SK-MEL-5 (cell line): ENCODE results near the gene GPAM. TPM values are rescaled to one million over a fixed set of nuclear protein-coding genes. Genes with fewer than 3 reads are reported as not detected.
"Not testable (repeated sequence)": the region's sequence is repeated elsewhere in the genome, so short reads cannot be mapped to it uniquely, and the experiment has no call there.

Experiments
- DNase-seq: peaks from one replicate; pipeline ENCODE4 v3.0.0-alpha.2; 2016; ENCODE audit warnings: low read depth, low spot score
- in situ Hi-C: cut with HindIII; loops from 2 replicates; pipeline ENCODE4 v1.10.0; 2016; ENCODE audit warnings: low sequenced_read_pairs, high pct_unique_total_duplicates, low pct_unique_long_range_greater_than_20kb
- total RNA-seq: library from RNA; depleted of rRNA; stranded (reverse); fragments of >200 nt; shearing (Covaris generic); gene quantifications from 2 replicates; pipeline ENCODE4 v1.2.3, GENCODE V29; 2014

GPAM gene
- total RNA-seq, 1 experiment from 2014 or later, result 17.8 TPM

DNA sequence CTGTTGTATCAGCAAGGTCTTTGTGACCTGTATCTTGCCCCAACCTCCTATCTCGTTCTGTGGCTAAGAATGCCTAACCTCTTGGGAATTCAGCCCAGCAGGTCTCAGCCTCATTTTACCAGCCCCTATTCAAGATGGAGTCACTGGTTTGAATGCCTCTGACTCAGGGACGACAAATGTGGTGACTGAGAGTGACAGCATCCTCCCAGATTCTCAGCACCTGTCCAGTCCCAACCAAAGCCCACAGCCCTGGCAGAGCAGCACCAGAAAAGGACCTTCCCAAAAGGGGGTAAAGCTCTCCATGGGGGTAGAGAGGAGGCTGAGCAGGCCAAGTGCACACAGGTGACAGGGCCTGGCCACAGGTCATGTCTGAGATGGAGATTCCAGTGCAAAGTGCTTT, 35.4 kb upstream of the GPAM start:
- in situ Hi-C loops, result no loop called here

GRCh38 chr10:112218036-112218390, 34.4 kb upstream of the GPAM start:
- in situ Hi-C loops, result no loop called here
- no peak for DNase-seq

More for the DNA sequence above, 35.4 kb upstream of the GPAM start:
- DNase-seq, result no peak

- in situ Hi-C loops, result no loop called here
- DNase-seq, result peak; percentile 77
Observed at GRCh38 chr10:112217386-112218035, 33.9 kb upstream of the GPAM start.

DNA sequence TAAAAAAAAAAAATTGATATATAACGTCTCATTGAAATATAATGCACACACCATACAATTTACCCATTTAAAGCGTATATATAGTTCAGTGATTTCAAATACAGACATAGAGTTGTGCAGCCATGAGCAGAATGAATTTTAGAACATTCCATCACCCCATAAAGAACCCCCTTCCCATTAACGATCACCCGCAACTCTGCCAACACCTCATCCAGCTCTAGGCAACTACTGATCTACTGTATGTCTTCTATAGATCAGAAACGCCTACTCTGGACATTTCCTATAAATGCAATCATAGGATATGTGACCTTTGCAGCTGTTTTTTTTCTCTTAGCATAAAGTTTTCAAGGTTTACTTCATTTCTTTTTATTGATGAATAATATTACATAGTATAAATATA, 33.4 kb upstream of the GPAM start:
- in situ Hi-C loops, result no loop called here
- no peak for DNase-seq

DNA sequence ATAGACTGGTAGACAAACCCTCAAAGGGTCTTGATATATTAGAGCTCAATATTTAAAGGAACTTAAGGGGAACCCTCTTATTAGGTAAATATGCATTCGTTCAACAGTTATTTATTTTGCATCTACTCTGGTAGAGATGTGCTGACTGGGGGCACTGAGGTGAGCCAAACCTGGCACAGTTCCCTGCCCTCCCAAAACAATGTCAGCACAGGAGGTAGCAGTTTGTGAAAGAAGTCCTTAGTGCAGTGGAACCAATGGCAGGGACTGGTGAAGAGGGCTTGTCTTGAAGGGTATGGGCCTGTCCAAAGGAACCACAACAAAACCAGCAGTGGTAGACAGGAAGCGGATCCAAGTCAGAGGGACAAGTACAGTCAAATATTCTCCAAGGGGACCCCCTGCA, 32.6 kb upstream of the GPAM start:
- in situ Hi-C loops, result no loop called here

GRCh38 chr10:112215342-112215774, 31.8 kb upstream of the GPAM start:
- in situ Hi-C loops, result no loop called here
- DNase-seq, result no peak

More for the DNA sequence above, 32.6 kb upstream of the GPAM start:
- DNase-seq, result no peak

DNA sequence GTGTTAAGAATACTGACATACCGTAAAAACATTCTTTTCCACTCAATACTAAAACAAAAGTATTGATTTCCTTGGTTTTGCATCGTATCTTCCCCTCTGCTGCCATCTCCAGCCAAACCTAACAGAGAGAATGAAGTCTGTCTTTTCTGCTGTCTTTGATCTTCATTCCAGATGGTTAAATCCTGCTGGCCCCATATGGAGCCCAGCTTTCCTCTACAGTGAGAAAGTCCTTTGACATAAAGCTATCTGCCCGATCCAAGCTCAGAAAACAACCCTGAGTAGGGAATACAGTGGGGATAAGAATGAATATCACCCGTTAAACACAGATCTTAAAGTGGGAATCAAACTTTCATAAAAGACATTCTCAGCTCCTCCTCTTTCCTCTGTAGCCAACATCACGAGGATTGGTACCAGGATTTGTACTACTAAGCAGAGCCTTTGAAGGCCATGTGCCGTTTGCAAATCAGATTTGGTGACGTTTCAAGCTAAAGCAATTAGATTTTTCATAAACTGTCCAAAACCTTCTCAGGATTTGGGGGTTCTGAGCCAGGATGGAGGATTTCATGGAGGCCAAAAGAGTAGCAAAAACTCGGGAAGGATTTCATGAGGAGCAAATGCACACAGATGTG, 30.8 kb upstream of the GPAM start:
- in situ Hi-C loops, result no loop called here

GRCh38 chr10:112213836-112214235, 30.3 kb upstream of the GPAM start:
- in situ Hi-C loops, result no loop called here
- DNase-seq, result no peak

More for the DNA sequence above, 30.8 kb upstream of the GPAM start:
- no peak for DNase-seq

- DNase-seq, result no peak
- in situ Hi-C loops, result no loop called here
Observed at GRCh38 chr10:112213098-112213823, 29.7 kb upstream of the GPAM start.

GRCh38 chr10:112210666-112211065, 27.1 kb upstream of the GPAM start:
- in situ Hi-C loops, result no loop called here
- peak; percentile 2 for DNase-seq

DNA sequence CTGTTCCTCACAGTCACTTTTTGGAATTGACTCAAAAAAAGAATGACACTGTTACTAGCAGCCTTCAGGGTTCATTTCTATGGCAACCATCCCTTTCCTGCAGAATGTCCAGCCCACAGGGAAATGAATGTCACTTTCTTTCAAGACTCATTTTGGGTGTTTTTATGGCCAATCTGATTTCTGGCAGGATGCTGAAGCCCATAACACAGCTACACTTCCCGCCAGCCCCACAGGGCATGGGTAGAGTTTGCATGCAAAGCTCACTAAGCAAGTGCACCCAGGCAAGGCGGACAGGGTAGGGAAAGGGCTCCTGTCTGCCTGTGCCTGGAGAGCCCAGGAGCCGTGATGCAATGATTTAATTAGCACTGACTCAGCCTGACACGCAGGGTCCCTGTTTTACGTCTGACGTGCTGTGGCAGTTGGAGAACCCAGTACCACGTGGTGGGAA, 26.1 kb upstream of the GPAM start:
- DNase-seq, result no peak
- in situ Hi-C loops, result no loop called here

DNA sequence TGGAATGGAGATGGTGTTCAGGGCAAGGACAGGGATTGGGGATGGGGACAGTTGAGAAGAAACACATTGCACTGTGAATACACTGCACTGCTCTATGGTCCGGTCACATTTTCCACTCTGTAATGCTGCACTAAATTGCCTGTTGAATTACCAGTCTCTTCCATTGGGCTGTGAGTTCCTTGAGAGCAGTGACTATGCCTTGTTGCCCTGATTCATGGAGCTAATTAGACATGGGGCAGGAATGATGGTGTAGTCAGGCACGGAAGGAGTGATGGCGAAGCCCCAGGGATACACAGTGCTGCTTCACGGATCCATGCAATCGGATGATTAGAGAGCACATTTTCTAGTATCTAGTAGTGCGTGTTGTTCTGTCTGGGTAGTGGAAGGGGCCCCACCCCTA, 25.4 kb upstream of the GPAM start:
- DNase-seq, result no peak

GRCh38 chr10:112208292-112208691, 24.7 kb upstream of the GPAM start:
- DNase-seq, result no peak
- in situ Hi-C loops, result no loop called here

More for the DNA sequence above, 25.4 kb upstream of the GPAM start:
- in situ Hi-C loops, result no loop called here

GRCh38 chr10:112203328-112204076, 19.9 kb upstream of the GPAM start:
- in situ Hi-C loops, result no loop called here
- DNase-seq, result no peak

DNA sequence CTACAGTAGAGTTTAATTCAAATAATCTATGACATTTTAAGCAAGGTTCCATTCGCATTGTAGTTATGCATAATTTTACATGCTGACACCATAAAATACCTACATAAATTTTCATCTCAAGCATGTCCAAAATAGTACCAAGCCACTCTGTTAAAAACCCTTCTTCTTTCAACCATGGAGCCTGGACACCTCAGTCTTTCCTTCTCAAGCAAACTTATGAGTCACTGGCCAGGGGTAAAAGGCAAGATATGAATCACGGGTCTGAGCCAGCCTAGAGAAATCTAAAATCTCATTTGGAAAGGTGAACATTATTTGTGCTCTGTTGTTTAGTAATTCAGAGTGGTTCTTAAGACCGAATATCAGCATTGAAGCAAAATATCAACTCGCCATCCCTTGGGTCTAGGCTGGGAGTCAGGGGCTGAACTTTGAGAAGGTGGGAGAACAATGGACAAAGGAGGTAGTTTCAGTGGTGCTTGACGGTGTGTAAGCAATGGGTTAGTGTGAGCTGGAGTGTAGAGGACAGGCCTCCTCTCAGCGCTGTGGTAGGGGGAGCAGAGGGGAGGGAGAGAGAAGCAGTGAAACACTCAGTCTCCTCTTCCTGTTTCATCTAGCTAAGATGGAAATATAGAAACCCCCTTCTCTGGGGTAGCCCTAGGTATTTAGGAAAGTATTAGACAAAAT, 19.1 kb upstream of the GPAM start:
- DNase-seq, result no peak
- in situ Hi-C loops, result no loop called here

DNA sequence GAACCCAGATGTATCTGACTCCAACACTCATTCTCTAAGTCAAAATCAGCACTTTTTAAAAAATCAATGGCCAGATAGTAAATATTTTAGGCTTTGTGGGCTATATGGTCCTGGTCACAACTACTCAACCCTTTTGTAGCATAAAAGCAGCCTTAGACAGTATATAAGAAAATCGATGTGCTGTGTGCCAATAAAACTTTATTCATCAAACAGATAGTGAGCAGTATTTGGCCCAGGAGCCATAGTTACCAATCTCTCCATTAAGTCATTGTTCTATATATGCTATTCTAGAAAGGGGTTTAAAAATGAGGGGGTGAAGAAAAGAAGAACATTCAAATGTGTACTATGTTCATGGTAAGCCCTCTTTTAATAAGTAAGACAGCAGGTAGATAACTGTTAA, 18.5 kb upstream of the GPAM start:
- in situ Hi-C loops, result no loop called here
- DNase-seq, result no peak

GRCh38 chr10:112201334-112201733, 17.8 kb upstream of the GPAM start:
- DNase-seq, result no peak
- in situ Hi-C loops, result no loop called here

DNA sequence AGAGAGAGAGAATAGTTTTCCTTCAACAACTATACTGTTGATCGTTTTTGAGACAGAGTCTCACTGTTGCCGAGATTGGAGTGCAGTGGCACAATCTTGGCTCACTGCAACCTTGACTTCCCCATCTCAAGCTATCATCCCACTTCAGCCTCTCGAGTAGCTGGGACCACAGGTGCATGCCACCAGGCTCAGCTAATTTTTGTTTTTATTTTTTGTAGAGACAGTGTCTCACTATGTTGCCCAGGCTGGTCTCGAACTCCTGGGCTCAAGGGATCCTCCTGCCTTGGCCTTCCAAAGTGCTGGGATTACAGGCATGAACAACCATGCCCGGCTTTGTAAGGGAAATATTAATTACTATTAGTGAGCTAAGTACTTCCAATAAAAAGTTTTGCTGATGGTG, 16.7 kb upstream of the GPAM start:
- in situ Hi-C loops, result not testable (repeated sequence)

More for the DNA sequence above, 16.7 kb upstream of the GPAM start:
- DNase-seq, result not testable (repeated sequence)
